GM19372 (cell line): ENCODE measurements around the gene MAP6.
A peak's percentile ranks its signal among the peaks of the same experiment; 100 is the strongest.

ENCODE experiments used
- ATAC-seq: cut with Tn5 transposase; IDR thresholded peaks from one replicate; pipeline ENCODE4 v1.9.1; 2021; ENCODE audit warnings: mild to moderate bottlenecking, low read depth, moderate library complexity; ENCODE audit not compliant: unreplicated experiment

The MAP6 gene

GRCh38 chr11:75571625-75572024, 97.2 kb downstream of the MAP6 start:
- ATAC-seq, result no peak

DNA sequence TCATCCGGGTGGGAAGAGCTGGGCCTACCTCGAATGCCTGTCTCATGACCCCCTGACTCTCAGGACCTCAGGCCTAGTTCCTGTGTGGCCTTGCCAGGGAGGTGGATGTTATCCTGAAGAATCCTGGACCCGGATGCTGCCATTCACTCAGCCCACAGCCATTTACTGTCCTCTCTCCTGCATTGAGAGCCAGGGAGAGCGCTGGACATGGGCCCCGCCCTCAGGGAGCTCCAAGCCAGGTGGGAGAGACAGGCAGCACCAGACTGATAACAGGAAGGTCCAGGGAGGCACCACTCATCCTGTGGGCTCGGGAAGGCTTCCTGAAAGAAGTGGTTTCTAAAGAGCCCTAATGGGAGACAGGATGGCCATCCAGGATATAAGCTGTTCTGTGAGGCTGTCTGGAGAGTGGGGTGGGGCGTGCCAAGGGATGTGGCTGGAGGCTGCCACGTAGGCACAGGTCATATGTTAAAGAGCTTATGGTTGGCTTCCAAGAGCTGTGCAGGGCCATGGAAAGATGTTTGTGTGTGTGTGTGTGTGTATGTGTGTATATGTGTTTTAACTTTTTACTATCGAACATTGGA, 98.2 kb downstream of the MAP6 start:
- ATAC-seq, result no peak

GRCh38 chr11:75568616-75569219, 100.1 kb downstream of the MAP6 start:
- no peak for ATAC-seq

- no peak for ATAC-seq
Observed at GRCh38 chr11:75567971-75568370, 100.9 kb downstream of the MAP6 start.

DNA sequence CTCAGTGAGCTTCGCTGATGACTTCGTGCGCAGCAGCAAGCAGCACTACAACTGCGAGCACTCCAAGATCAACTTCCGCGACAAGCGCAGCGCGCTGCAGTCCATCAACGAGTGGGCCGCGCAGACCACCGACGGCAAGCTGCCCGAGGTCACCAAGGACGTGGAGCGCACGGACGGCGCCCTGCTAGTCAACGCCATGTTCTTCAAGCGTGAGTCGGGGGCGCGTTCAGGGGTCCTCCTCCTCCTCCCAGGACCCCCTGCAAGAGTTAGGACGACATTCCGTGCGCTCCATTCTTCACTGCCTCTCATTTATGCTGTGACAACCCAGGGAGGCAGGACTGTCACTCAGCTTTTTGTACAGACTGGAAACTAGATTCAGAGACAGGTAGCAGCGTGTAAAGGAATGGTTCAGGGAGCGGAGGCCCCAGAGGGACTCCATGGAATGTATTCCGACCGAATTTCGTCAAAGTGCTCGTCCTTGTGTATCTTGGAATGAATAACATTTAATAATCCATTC, 102.0 kb downstream of the MAP6 start:
- ATAC-seq, result no peak

GRCh38 chr11:75565916-75566762, 102.7 kb downstream of the MAP6 start:
- ATAC-seq, result no peak

- no peak for ATAC-seq
Observed at GRCh38 chr11:75565221-75565814, 103.5 kb downstream of the MAP6 start.

DNA sequence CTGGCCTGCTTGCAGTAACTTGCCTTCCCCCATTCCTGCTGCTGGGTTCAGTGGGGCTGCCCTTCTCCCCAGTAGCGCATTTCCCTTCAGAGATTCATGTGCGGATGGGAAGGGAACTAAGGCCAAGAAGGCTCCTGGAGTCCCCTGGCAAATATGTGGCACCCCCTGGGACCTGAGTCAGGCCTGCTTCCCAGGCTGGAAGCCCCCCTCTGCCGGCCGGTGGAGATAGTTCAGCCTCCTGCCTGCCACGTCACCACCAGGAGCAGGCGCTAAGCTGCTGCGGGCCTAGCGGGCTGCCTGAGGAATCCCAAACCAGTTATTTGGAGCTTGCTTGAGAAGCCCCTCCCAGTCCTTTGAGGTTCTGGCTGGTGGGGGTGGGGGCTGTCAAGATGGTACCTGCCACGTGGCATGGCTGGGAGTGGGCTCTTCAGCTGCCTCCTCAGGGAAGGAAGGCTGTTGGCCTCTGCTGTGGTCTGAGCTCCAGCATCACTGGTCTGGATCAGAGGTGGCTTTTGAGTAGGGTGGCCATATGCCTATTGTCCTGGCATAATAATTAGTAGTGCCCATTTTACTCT, 104.8 kb downstream of the MAP6 start:
- no peak for ATAC-seq

GRCh38 chr11:75563501-75563977, 105.3 kb downstream of the MAP6 start:
- ATAC-seq, result no peak

DNA sequence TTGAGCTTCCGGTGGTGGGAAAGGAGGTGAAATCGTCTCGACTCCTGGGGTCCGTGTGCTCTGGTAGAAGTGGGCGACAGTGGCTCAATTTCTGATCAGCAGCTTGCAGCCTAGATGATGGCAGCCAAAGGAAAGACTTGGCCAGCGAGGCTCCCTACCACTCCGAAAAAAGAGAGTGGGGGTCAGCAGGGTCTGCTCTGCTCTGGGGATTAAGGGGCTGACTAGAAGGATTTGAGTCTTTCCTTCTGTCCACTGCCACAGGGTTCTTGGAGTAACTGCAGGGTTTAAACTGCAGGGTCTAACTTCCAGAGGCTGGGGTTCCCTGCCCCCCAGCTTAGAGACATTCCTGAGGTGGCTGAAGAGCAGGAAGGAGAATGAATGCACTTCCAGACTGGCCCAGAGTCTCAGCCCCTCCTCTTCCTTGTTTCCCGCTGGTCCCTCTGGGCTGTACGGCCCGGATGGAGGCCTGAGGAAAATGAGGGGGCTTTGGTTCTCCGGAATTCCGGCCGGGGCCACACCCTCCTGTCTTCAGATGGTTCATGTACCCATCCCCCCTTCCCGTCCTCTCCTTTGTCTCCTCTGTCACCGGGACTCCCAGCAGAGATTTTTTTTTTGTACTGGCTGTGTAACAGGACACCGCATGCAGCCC, 105.9 kb downstream of the MAP6 start:
- no peak for ATAC-seq

DNA sequence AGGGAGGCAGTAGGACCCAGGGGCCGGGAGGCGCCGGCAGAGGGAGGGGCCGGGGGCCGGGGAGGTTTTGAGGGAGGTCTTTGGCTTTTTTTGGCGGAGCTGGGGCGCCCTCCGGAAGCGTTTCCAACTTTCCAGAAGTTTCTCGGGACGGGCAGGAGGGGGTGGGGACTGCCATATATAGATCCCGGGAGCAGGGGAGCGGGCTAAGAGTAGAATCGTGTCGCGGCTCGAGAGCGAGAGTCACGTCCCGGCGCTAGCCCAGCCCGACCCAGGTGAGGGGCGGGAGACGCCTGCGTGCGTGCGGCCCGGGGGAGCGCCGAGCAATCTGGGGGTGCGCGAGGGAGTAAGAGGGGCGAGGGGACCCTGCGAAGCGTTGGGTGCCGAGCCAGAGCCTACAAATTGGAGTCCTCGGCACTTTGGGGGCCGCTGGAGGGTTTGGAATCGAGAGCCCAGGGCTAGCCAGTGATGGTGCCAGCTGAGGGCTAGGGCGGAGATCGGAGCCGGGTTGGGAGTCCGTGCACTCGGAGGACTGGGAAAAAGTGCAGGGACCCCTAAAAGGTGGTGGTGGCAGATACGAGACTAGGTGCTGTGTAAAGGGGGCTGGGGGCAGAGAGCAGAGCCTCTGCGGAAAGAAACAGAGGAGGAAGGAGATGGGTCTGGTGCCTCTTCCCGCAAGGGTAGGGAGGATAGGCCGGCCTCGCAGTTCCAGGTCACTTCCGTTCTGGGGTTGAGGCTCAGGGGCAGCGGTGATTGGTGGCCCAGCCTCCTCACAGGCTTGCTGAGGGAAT, 106.6 kb downstream of the MAP6 start, which contains the start of gene SERPINH1:
TSS of gene SERPINH1 (plus strand) at position 206 of the 788 bp plus-strand sequence. CDS start 4,097 bp downstream, outside the sequence.
- ATAC-seq, result peak; percentile 66

- ATAC-seq, result no peak
Observed at GRCh38 chr11:75561426-75562047, 107.3 kb downstream of the MAP6 start.

- ATAC-seq, result no peak
Observed at GRCh38 chr11:75560644-75561043, 108.2 kb downstream of the MAP6 start.

GRCh38 chr11:75558939-75559843, 109.6 kb downstream of the MAP6 start:
- ATAC-seq, result no peak

- ATAC-seq, result no peak
Observed at GRCh38 chr11:75557666-75558494, 111.0 kb downstream of the MAP6 start.

DNA sequence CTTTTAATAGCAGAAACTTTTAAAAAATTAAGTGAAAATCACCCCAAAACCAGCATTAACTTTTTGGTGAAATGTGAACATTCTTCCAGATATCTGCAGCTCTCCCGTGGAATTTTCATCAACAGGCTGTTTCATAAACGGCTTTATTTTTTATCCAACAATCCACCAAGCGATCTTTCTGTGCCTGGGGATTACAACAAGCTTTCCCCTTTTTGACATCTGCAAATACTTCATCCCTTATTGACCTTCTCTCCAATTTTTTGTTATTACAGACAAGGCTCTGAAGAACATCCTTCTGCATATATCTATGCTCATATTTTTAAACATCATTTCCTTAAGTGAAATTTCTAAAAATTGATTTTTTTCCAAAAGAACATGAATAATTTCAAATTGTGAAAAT, 112.6 kb downstream of the MAP6 start:
- no peak for ATAC-seq
